GM19468 (cell line): ENCODE data around the gene MRNIP.
"Not testable (repeated sequence)": the region's sequence is repeated elsewhere in the genome, so short reads cannot be mapped to it uniquely, and the experiment has no call there.

Experiments
- ATAC-seq: cut with Tn5 transposase; IDR thresholded peaks from one replicate; pipeline ENCODE4 v1.9.1; 2021; ENCODE audit warnings: mild to moderate bottlenecking, moderate library complexity, moderate number of reproducible peaks; ENCODE audit not compliant: unreplicated experiment; ENCODE audit errors: extremely low read depth

MRNIP gene

DNA sequence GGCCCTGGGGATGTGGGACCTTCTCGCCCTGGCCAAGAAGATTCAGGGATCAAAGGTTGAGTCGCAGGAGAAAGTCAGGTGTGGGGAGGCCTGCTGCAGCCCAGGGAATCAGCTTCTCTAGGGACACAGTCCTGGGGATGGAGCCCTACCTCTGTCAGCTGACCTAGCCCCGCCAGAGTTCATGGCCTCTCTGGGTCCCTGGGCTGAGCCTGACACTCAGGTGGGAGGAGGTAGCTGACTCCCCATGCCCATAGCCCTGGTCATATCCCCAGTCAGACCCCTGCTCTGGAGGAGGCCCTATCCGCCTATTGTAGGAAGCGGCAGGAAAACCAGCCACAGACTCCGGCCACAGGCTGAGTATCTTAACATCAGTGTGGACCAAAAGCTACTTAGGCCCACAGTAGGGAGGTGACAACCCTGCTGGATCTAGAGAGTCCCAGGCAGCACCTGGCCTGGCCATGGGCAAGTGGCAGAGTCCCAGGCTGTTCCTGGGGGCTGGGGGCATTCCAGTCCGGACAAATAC lies 15.0 kb upstream of the MRNIP start:
- no peak for ATAC-seq

DNA sequence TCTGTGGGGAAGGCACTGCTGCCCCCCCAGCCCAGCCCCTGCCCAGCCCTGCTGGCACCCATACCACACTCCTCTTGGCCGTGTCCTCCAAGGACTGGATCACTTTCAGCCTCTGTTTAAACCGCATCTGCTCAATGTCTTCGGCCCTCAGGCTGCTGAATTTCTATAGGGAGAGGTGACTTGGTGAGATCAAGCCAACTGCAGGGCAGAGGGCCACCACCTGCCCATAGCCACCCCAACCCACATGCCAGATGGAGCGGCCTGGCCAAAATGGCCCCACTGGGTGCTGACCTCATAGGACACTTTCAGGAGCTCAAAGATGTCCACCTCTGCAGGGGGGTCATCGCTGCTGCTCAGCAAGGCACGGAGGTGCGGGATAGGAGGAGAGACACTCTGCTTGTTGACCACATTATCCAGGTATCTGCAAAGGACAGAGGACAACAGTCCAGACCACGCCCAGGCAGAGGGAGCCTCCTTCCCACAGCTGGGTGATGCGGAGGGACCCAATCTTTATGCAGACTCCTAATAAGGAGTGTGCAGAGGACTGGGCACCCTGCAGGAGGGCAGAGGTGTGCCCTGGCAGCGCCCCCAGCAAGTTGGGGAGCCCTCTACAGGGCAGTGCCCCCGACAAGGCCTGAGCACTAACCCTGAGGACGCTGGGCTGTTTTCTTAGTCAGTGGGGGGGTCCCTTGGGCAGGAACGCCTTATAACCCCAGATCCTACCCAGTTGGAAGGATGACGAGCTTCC lies 14.4 kb upstream of the MRNIP start:
- no peak for ATAC-seq

DNA sequence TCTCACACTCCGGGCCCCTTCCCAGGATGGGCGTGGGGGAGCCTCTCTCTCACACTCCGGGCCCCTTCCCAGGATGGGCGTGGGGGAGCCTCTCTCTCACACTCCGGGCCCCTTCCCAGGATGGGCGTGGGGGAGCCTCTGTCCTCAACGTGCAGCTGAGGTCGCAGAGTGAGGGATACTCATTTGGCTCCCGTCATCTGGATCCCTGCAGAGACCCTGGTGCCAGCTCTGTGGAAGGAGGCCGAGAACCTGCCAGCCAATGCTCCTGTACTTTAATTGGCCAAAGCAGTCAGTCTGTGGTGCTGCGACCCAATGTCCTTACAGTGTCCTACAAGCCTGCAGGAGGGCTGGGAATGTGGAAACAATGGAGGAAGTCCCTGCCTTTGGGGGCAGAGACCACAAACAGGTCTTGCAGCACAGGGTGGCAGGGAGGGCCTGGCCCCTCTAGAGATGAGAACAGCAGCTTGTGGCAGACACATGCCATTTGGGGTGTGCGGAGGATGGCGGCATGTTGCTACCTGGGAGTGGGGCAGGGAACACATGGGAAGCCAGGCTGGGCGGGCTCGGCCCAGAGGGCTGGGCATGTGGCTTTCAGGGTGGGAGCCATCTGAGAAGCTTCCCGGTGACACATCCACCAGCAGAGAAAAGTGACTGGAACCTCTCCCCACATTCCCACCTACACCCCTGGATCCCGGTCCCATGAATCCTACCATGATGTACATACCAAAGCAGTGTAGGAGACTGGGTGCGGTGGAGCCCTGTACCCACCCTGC lies 13.6 kb upstream of the MRNIP start:
- no peak for ATAC-seq

DNA sequence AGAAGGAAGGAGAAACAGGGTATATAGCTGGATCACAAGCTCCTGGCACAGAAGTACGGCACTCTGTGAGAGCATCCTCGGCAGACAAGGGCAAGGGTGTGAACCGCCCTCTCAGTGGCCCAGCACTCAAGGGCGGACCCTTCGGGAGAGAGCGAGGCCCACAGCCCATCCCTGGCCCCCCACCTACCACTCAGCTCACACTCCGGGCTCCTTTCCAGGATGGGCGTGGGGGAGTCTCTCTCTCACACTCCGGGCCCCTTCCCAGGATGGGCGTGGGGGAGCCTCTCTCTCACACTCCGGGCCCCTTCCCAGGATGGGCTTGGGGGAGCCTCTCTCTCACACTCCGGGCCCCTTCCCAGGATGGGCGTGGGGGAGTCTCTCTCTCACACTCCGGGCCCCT lies 12.9 kb upstream of the MRNIP start:
- ATAC-seq, result not testable (repeated sequence)

DNA sequence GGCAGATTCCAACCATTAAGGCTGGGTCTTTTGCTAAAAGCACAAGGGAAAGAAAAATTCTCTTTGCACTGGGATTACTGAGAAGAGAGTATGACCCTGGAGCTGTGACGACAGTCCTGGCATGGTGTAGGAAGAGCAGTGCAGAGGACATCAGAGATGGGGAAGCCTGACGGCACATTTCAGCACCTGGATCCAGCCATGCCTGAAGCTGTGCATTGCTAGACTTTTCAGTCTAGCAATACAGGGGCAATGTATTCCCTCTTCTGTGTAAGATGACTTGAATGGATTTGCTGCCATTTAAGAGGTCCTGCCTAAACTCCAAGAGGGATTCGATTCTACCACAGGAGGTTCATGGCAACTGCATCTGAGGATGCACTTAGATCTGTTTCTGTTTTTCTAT lies 12.3 kb upstream of the MRNIP start:
- no peak for ATAC-seq

DNA sequence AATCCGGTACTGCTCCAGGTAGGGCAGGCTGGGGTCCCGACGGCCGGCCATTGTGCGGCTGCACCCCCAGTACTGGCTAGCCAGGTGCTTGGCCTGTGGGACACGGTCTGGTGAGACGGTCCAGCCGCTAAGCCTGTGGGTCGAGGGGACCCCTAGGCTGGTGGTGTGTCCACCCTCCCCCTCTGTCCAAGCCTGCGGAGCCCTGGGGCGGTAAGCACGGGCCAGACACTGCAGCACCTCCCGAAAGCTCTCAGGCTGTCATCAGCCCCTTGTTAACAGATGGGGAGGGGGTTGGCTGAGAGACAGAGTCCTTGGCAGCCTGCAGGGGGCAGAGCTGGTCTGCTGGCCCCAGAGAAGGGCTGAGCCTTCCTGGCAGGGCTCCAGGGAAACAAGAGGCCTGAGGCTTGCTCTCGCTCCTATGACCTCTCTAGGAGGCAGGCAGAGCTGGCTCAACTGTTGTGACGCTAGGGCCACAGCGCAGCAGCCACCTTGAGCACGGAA lies 11.8 kb upstream of the MRNIP start:
- ATAC-seq, result no peak

DNA sequence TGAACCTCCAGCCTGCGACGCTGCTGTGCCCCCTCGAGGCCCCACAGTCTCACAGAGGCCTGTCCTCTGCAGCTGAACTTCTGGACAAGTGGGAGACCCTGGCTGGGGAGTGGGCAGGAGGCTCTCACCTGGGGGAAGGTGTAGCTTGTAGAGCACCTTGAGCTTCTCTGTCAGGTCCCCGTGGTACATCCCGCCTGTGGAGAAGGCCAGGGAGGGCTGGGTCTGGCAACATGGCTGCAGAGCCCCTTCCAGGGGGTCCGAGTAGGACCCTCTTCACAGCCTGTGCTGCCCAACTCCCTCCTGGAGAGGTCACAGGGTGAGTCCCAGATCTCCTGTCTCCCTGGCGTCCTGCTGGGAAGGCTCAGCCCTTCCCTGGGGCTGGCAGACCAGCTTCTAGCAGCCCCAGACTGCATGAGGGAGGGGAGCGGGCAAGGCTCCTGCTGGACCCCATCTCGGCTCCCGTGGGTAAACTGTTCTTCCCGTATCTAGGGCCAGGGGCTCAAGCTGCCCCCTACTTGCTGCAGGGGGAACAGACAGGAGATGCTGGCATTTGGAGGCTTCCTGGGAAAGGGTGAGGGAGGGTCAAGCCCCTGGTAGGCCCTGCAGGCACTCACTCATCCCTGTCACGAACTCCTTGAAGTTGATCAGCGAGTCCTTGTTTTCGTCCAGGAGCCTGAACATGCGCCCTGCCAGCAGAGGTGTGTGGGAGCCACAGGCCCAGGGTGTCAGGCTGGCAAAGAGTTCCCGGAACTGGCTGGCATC lies 11.2 kb upstream of the MRNIP start:
- ATAC-seq, result no peak

DNA sequence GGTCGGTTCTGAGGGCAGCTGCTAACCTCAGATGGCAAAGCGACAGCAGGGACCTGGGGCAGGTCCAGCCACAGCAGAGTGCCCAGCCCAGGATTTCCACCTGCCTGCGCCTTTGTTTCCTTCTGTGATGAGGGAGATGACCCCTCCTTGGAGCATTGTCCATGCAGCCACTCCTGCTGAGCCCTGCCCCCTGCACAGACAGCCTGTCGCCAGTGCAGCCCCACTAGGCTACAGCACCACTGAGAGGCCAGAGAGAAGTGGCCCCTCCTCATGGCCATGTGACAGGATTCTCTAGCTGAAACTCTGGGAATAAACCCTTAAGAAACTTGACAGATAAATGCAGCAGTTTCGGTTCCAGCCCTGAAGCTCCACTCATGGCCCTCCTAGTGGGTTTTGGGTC lies 10.5 kb upstream of the MRNIP start:
- no peak for ATAC-seq

DNA sequence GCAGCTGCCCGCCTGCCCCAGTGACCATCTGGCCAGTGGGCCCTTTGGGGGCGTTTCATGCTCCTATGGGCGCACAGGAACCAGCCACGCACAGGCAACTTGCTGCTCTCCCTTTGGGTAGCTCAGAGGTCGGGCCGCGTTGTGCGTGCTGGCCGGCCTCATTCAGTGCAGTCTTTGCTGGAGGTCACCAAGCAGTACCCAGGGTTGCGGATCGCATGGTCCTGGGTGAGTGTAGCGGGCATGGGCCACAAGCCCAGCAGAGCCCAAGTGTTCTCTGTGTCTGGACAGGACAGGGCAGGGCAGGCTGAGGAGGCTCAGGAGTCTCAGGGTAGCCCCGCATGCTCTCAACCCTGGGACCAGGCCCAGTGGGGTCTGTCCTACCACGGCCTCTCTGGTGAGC lies 9.9 kb upstream of the MRNIP start:
- ATAC-seq, result no peak

DNA sequence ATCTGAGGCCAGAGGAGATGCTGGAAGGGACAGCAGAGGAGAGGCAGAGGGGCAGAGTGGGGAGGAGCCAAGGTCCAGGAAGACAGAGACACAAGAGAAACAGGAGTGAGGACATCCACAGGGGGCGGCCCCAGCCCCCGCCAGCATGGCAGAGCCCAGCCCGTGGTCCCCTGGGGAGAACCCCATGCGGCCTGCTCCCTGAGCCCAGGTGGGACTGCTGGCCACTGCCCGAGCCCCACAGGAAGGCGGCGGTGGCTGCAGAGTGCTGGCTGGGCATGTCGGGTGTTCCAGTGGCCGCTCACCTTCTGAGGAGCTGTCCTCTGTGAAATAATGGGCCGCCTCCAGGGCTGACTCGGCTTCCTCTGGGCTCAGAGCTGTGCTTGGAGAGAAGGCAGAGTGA lies 8.9 kb upstream of the MRNIP start:
- no peak for ATAC-seq

DNA sequence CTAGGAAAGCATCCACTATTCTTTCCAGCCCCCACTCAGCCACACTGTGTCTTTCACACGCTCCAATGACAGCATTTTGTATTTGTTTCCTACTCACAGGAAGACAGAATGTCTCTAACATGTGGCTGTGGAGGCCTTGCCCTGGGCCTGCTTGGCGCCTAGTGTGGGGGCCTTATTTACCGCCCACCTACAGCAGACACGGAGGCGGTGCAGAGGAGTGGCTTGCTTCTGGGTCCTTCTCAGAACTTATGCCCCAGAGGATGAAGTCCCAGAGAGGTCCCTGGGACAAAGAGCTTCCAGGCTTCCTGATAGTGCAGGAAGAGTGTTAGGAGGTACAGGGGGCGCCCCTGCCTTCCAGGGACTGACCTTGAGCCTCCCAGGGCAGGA lies 8.5 kb upstream of the MRNIP start:
- no peak for ATAC-seq

DNA sequence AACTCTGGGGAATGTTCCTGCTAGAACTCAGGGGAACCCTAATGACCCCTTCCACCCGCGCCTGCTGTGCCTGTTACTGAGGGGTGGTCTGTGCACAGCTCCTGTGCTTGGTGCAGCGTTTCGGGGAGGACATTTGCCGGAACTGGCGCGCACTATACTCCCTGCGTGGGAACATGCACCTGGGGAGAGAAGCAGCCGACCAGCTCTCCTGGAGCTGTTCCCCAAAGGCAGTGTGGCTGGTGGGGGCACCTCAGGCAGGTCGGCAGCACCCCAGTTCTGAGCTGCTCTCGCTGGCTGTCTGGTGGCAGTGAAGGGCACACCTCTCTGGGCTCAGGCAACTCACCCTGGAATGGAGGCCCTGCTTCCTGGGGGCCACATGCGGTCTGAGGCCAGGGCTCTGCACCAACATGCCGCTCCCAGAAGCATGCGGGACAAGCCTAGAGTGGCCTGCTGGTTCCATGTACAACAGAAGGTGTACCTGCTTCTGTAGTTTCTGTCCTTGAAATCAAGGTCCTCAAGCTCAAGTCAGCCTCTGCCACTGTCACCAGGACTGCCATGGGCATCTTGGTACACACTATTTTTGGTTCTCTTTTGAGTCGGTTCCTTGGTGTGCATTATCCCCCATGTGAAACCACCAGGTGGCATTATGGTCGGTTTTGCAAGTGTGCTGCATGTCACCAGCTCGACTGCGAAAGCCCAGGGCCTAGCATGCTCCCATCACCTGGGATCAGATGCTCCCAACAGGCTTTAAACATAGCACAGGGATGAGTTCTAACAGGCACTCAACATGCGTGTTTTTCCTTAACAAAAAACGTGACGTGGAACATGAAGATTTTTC lies 7.8 kb upstream of the MRNIP start:
- no peak for ATAC-seq

DNA sequence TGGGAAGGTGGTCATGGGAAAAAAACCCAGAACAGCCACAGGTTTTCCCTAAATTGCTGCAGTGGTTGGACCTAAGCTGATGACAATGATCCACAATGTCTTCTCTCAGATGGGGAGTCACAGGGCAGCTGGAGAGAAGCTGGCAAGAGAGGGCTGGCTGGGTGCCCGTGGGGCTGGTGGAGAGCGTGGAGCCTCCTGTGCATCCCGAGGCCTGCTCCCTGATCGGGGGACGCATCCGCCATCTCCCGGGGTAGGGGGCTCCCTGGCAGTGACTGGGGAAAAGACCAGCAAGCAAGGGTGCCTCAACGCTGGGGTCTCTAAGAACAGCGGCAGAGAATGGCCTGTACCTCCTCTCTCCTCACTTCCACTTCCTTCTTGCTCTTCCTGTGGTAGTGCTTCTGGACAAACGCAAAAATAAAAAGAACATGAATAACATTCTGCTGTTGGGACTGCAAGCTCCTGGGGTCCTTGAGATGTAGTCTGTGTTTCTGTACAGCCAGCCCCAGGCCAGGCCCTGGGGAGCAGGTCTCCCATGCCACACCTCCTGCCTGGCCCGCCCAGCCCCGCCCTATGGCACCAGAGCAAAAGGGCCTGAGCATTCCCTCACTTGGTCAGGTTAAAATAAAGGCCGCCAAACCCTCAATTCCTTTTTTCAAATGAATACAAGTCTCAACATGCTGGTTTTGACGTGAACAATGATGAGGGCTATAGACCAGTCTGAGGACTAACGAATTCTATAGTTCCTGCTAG lies 7.0 kb upstream of the MRNIP start:
- no peak for ATAC-seq

DNA sequence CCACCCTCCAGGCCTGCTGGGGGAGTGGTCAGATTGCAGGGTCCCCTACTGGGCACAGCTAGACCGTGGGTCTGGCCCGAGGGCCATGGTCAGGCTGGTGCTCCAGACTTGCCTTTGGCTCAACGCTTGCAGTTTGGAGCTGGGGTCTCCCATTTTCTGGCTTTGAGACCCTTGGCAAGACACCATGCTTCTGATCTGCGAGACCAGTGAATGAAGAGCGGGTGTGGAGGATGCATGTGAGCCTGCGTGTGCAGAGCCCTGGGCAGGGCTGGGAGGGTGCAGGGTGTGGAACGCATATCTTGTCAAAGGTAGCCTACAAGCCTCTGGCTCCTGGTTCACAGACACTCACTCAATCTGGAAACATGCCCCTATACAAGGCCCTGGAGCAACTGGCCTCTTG lies 6.1 kb upstream of the MRNIP start:
- ATAC-seq, result no peak

DNA sequence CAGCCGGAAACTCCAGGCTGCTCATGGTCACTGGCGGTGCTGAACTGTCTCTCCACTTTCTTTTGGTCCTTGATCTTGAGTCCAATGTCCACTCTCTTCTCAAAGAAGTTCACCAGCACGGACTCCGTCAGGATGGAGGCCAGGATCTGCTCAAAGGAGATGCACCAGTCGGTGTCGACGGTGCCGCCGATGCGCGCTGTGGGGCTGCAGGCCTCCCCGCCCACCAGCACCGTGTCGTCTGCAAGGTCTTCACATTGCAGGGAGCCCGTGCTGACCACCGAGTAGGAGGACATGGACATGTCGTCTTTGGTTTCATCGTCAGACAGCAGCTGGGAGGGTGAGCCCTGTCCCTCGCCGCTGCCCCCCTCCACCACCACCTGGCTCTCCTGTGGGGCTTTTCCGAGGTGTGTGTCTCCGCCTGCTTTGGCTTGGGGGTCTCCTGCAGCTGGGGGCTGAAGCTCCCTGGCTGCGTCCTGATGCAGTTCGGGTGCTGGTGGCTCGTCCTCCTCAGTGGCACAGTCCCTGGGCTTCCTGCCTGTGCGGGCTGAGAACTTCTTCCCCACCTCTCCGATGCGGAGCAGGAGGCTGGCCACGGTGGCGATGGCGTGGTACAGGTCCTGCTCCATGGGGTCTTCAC lies 5.0 kb upstream of the MRNIP start:
- ATAC-seq, result no peak

DNA sequence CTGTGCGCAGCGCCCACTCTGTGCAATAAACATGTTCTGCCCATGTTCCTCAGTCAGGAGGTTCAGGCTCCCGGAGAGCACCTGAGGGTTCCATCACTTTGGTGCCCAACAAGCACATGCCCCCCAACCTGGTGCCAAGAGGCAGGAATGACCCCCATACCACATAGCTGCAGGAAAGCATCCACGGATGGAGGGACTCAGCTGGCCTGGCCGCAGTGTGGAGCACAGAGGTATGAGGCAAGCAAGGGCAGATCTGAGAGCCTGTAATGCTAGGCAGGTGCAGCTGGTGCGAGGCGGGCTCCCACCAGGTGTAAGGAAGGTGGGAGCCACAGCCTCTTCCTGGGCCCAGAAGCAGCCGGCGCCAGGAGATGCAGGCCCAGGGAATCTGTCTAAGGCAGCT lies 4.3 kb upstream of the MRNIP start:
- no peak for ATAC-seq

DNA sequence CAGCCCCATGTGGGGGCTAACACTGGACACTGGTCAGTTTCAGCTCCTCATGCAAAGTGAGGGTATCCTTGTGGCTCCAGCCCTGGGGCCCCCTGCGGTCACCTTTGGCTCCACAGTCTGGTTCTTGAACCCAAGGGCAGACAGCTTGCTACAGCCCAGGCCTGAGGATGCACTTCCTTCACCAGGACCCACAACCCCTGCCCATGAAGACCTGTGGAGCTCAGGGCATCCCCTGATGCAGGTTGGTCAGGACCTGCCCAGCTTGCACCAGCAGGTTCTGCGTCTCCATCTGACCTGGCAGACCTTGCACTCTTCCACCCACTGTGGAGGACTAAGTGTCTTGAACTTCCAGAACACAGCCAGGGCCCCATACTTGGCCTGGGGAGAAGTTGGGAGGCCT lies 3.7 kb upstream of the MRNIP start:
- no peak for ATAC-seq

DNA sequence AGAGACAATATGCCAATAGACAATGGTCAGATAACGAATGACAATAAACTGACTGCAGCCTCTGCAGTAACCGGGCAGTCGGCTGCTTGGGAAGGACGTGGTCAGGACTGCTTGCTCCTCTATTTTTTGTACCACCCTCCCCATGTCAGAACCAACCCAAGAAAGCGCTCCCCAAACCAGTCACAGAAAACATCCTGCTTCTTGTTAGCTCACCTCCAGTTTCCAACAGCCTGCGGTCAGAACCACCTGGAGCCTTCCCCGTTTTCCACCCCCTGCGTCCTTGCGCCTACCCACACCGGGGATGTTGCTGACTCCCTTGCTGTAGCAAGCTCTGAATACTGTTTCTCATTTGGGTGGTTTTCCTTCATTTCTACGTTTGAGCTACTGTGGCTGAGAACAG lies 1.7 kb upstream of the MRNIP start:
- ATAC-seq, result no peak

DNA sequence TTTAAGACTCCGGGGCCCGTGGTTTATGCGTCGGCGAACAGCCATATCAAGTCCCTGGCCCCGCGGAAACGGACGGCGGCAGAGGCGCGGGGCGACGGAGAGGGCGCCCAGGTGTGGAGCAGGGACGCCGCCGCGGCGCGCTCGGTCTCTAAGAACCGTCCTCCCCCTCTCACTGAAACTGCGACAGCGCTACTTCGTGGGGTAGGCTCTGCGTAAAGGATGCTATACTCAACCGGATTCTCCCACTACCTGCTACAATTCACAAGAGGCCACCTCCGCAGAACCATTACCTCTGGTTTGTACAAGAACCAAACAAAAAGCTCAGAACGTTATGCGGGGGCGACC lies 404 bp downstream of the MRNIP start:
- ATAC-seq, result peak; percentile 6
